ENCODE data around the gene CHST14. TPM values are rescaled to one million over a fixed set of nuclear protein-coding genes. Genes with fewer than 3 reads are reported as not detected.

The CHST14 gene
- polyA plus RNA-seq, 1 donor from 2014 or later, result 0.71 TPM

GRCh38 chr15:40450047-40450446 lies 20.7 kb upstream of the CHST14 start:
- Histone ChIP-seq H3K27me3 (ENCODE audit: insufficient read depth, low read depth, low read length) (no peaks in the 10 kb centered on the region), H4K20me1 (ENCODE audit: insufficient read depth) (peaks cover 5% of the 10 kb centered on the region), H3K4me3 (ENCODE audit: low read length) (no peak overlapping the region), H3K4me2 (ENCODE audit: low read length) (no peak overlapping the region), H3K27ac (ENCODE audit: low read length) (no peak overlapping the region), H3K9ac (ENCODE audit: low read length) (no peak overlapping the region), H3K36me3 (ENCODE audit: insufficient read depth, low read length) (no peaks in the 10 kb centered on the region), H3F3A (ENCODE audit: insufficient read depth, low read length, poor library complexity, severe bottlenecking) (no peaks in the 10 kb centered on the region), H3K79me2 (replicated peaks; ENCODE audit: insufficient read depth, low read length) (peaks cover 47% of the 10 kb centered on the region), H3K9me3 (ENCODE audit: low read length) (no peaks in the 10 kb centered on the region), H3K9me2 (ENCODE audit: insufficient read depth, low read length) (no peaks in the 10 kb centered on the region), H2AFZ (ENCODE audit: low read depth, low read length) (no peak overlapping the region)
- no peak for TF ChIP-seq SMC3 (conservative IDR thresholded peaks at IDR 0.05; ENCODE audit: poor library complexity)
- TF ChIP-seq CTCF (IDR thresholded peaks at IDR 0.05; ENCODE audit: poor library complexity, severe bottlenecking), result no peak
- TF ChIP-seq EZH2 (IDR thresholded peaks at IDR 0.05; ENCODE audit: borderline replicate concordance, insufficient read depth, low read length, poor library complexity, severe bottlenecking), result no peak
- no peak for TF ChIP-seq POLR2AphosphoS5 (IDR thresholded peaks at IDR 0.05)
- TF ChIP-seq RAD21 (conservative IDR thresholded peaks at IDR 0.05), result no peak
- no peak for TF ChIP-seq REST (IDR thresholded peaks at IDR 0.05; ENCODE audit: borderline replicate concordance)
- no peak for TF ChIP-seq EP300 (conservative IDR thresholded peaks at IDR 0.05; ENCODE audit: poor library complexity, severe bottlenecking)
- TF ChIP-seq MXI1 (conservative IDR thresholded peaks at IDR 0.05; ENCODE audit: poor library complexity, severe bottlenecking), result no peak
- TF ChIP-seq TAF1 (IDR thresholded peaks at IDR 0.05; ENCODE audit: low read depth), result no peak

GRCh38 chr15:40451527-40452158 lies 19.1 kb upstream of the CHST14 start:
- TF ChIP-seq EP300 (conservative IDR thresholded peaks at IDR 0.05; ENCODE audit: poor library complexity, severe bottlenecking) (no peak), RAD21 (conservative IDR thresholded peaks at IDR 0.05) (no peak), REST (IDR thresholded peaks at IDR 0.05; ENCODE audit: borderline replicate concordance) (no peak), CTCF (IDR thresholded peaks at IDR 0.05; ENCODE audit: poor library complexity, severe bottlenecking) (no peak), MXI1 (conservative IDR thresholded peaks at IDR 0.05; ENCODE audit: poor library complexity, severe bottlenecking) (no peak), TAF1 (IDR thresholded peaks at IDR 0.05; ENCODE audit: low read depth) (no peak)
- no peaks in the 10 kb centered on the region for H3K9me2 ChIP-seq (ENCODE audit: insufficient read depth, low read length)
- H3K4me3 ChIP-seq (ENCODE audit: low read length), result no peak overlapping the region
- H3K4me2 ChIP-seq (ENCODE audit: low read length), result no peak overlapping the region
- no peaks in the 10 kb centered on the region for H3F3A ChIP-seq (ENCODE audit: insufficient read depth, low read length, poor library complexity, severe bottlenecking)
- no peaks in the 10 kb centered on the region for H3K9me3 ChIP-seq (ENCODE audit: low read length)
- H2AFZ ChIP-seq (ENCODE audit: low read depth, low read length), result no peak overlapping the region
- H3K27me3 ChIP-seq (ENCODE audit: insufficient read depth, low read depth, low read length), result no peaks in the 10 kb centered on the region
- no peaks in the 10 kb centered on the region for H3K36me3 ChIP-seq (ENCODE audit: insufficient read depth, low read length)
- peaks cover 31% of the 10 kb centered on the region for H3K79me2 ChIP-seq (replicated peaks; ENCODE audit: insufficient read depth, low read length)
- H3K27ac ChIP-seq (ENCODE audit: low read length), result no peak overlapping the region
- H3K9ac ChIP-seq (ENCODE audit: low read length), result no peak overlapping the region
- peaks cover 5% of the 10 kb centered on the region for H4K20me1 ChIP-seq (ENCODE audit: insufficient read depth)

Data from neural cell (in vitro differentiated cells).